MM.1S (cell line): Measurements from ENCODE around the gene SNRPA.

ENCODE experiments used
- CTCF ChIP-seq: fragments of 300-600 bp; sonication (generic); IDR thresholded peaks from 2 replicates; pipeline ENCODE4 v1.5.1; 2016; ENCODE audit warnings: antibody characterized with exemption, low read length, mixed read lengths
- EZH2 ChIP-seq: fragments of 300-600 bp; sonication (generic); optimal IDR thresholded peaks from 2 replicates; pipeline ENCODE3; 2017; ENCODE audit warnings: low read depth, mild to moderate bottlenecking, antibody characterized with exemption, low read length, mixed read lengths
- EZH2phosphoT487 ChIP-seq: fragments of 300-600 bp; sonication (generic); IDR thresholded peaks from 2 replicates; pipeline ENCODE4 v1.6.1; 2018; ENCODE audit warnings: antibody characterized with exemption, low read length

- peak; percentile 24; the same call in 1 of the 2 replicates for TF ChIP-seq CTCF
- TF ChIP-seq EZH2phosphoT487: no peak
- TF ChIP-seq EZH2: no peak
Observed at GRCh38 chr19:40807147-40808020, 56.4 kb downstream of the SNRPA start.
